ENCODE data around the gene FIP1L1. TPM values are rescaled to one million over a fixed set of nuclear protein-coding genes. Genes with fewer than 3 reads are reported as not detected.

FIP1L1 gene
- total and polyA plus RNA-seq, 9 of the 15 experiments (the other 6 are each of a cell fraction or from before 2014, with no cell fraction given), result 34.6 to 137 (median 72.0) TPM

GRCh38 chr4:53377319-53378170 is at the start of gene FIP1L1 (continued):
- no peak for TF ChIP-seq RFX7 (CRISPR knock-in tag; IDR thresholded peaks at IDR 0.05)
- 0 out of 2 replicates have a peak, but pooled peaks have one; percentile 54 for TF ChIP-seq RBM34 (IDR thresholded peaks at IDR 0.05; ENCODE audit: borderline replicate concordance, insufficient read depth, low read length)
- peak; percentile 37; the same call in 1 of the 2 replicates for TF ChIP-seq SIN3B (IDR thresholded peaks at IDR 0.05; ENCODE audit: low read depth)
- TF ChIP-seq NFIX (CRISPR knock-in tag; IDR thresholded peaks at IDR 0.05; ENCODE audit: low read depth), result no peak
- TF ChIP-seq L3MBTL2 (IDR thresholded peaks at IDR 0.05), result peak; percentile 87
- no peak for TF ChIP-seq TSHZ1 (CRISPR knock-in tag; IDR thresholded peaks at IDR 0.05)
- peak; percentile 14; the same call in 1 of the 2 replicates for TF ChIP-seq RB1 (IDR thresholded peaks at IDR 0.05; ENCODE audit: low read depth)
- no peak for TF ChIP-seq CEBPZ (IDR thresholded peaks at IDR 0.05; ENCODE audit: borderline replicate concordance, low read depth, low read length)
- no peak for TF ChIP-seq THRB (CRISPR knock-in tag; conservative IDR thresholded peaks at IDR 0.05)
- no peak for TF ChIP-seq SAP30 (IDR thresholded peaks at IDR 0.05; ENCODE audit: borderline replicate concordance, insufficient read depth, low read depth, low read length, poor library complexity, severe bottlenecking)
- TF ChIP-seq EP300 (IDR thresholded peaks at IDR 0.05; ENCODE audit: low read length), result no peak
- TF ChIP-seq MEIS2 (IDR thresholded peaks at IDR 0.05; ENCODE audit: partially characterized antibody), result peak; percentile 97
- no peak for TF ChIP-seq SIRT6 (IDR thresholded peaks at IDR 0.05; ENCODE audit: low read depth, low read length)
- no peak for TF ChIP-seq SMARCA5 (IDR thresholded peaks at IDR 0.05)
- TF ChIP-seq CREM (IDR thresholded peaks at IDR 0.05; ENCODE audit: low read depth), result peak; percentile 52
- TF ChIP-seq ZBTB12 (CRISPR knock-in tag; IDR thresholded peaks at IDR 0.05), result no peak

Data from K562 (cell line).